H54 (cell line): ENCODE results near the gene UNC5C.

Experiments
- DNase-seq: peaks from one replicate; pipeline ENCODE4 v3.0.0; 2011; ENCODE audit warnings: low spot score, mixed read lengths; ENCODE audit not compliant: insufficient read length
- FAIRE-seq: peaks from 3 replicates; lab custom pipeline; 2011; peaks lifted over from hg19 to GRCh38; lab: Jason Lieb, UNC
- POLR2A ChIP-seq: IDR thresholded peaks from 2 replicates; pipeline ENCODE4 v1.6.1; 2011; ENCODE audit warnings: low read depth, mild to moderate bottlenecking, low read length

Gene UNC5C

GRCh38 chr4:95540227-95540626, 8.5 kb downstream of the UNC5C start:
- FAIRE-seq (no peak), DNase-seq (no peak)
- TF ChIP-seq POLR2A: no peak

- no peak for FAIRE-seq
- no peak for DNase-seq
- no peak for TF ChIP-seq POLR2A
These were observed 9.7 kb downstream of the UNC5C start for GRCh38 chr4:95539106-95539505.

GRCh38 chr4:95537863-95538488, 10.8 kb downstream of the UNC5C start:
- TF ChIP-seq POLR2A: no peak
- DNase-seq: no peak
- no peak for FAIRE-seq

GRCh38 chr4:95537191-95537590, 11.6 kb downstream of the UNC5C start:
- no peak for DNase-seq
- no peak for FAIRE-seq
- TF ChIP-seq POLR2A: no peak

- no peak for FAIRE-seq
These were observed 12.1 kb downstream of the UNC5C start for GRCh38 chr4:95536650-95537049.

GRCh38 chr4:95535180-95535579, 13.6 kb downstream of the UNC5C start:
- FAIRE-seq: no peak
- DNase-seq: no peak
- TF ChIP-seq POLR2A: no peak

More at GRCh38 chr4:95536650-95537049, 12.1 kb downstream of the UNC5C start:
- no peak for DNase-seq
- no peak for TF ChIP-seq POLR2A

- no peak for TF ChIP-seq POLR2A
- no peak for FAIRE-seq
- DNase-seq: no peak
These were observed 14.7 kb downstream of the UNC5C start for GRCh38 chr4:95534032-95534431.

GRCh38 chr4:95533254-95533653, 15.5 kb downstream of the UNC5C start:
- DNase-seq: no peak
- no peak for TF ChIP-seq POLR2A
- FAIRE-seq: no peak

- FAIRE-seq (no peak), DNase-seq (no peak)
- TF ChIP-seq POLR2A: no peak
These were observed 16.5 kb downstream of the UNC5C start for GRCh38 chr4:95532305-95532704.

- FAIRE-seq: no peak
- TF ChIP-seq POLR2A: no peak
These were observed 17.6 kb downstream of the UNC5C start for GRCh38 chr4:95531141-95531540.

GRCh38 chr4:95529946-95530345, 18.8 kb downstream of the UNC5C start:
- DNase-seq (no peak), FAIRE-seq (no peak)
- no peak for TF ChIP-seq POLR2A

More at GRCh38 chr4:95531141-95531540, 17.6 kb downstream of the UNC5C start:
- DNase-seq: no peak

- no peak for FAIRE-seq
- DNase-seq: no peak
- TF ChIP-seq POLR2A: no peak
These were observed 20.3 kb downstream of the UNC5C start for GRCh38 chr4:95528388-95528948.

- no peak for DNase-seq
- FAIRE-seq: no peak
- TF ChIP-seq POLR2A: no peak
These were observed 22.7 kb downstream of the UNC5C start for GRCh38 chr4:95526075-95526474.

GRCh38 chr4:95524729-95525128, 24.0 kb downstream of the UNC5C start:
- no peak for FAIRE-seq
- TF ChIP-seq POLR2A: no peak
- DNase-seq: no peak

- no peak for FAIRE-seq
- DNase-seq: no peak
- TF ChIP-seq POLR2A: no peak
These were observed 24.6 kb downstream of the UNC5C start for GRCh38 chr4:95524184-95524583.
